ENCODE results near the gene TBC1D1. TPM values are rescaled to one million over a fixed set of nuclear protein-coding genes. Genes with fewer than 3 reads are reported as not detected.

Gene TBC1D1
- total and polyA plus RNA-seq, 2 experiments from 2014 or later = 53.9 to 151 TPM

DNA sequence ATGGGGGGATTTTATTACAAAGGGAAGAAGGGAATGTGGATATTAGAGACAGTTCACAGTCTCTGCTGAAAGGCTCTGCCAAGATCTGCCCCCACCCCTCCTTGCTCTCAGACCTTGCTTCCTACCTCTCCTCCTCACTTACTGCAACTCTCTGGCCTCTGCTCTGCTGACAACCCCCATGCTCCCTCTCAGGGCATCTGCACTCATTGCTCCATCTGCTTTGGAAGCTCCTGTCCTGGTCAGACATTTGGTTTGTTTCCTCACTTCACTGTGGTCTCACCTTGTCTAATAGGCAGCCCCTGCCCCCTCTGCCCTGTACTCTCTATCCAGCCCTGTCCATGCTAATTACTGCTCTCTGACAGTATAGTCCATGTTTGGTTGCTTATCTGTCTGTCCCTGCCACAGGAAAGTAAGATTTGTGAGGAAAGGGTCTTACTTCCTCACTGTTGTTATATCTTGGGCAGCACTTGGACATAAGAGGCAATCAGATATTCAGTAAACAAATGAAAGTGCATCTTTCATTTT is 258.6 kb downstream of the TBC1D1 start (continued):
- TF ChIP-seq, protein P1, sequence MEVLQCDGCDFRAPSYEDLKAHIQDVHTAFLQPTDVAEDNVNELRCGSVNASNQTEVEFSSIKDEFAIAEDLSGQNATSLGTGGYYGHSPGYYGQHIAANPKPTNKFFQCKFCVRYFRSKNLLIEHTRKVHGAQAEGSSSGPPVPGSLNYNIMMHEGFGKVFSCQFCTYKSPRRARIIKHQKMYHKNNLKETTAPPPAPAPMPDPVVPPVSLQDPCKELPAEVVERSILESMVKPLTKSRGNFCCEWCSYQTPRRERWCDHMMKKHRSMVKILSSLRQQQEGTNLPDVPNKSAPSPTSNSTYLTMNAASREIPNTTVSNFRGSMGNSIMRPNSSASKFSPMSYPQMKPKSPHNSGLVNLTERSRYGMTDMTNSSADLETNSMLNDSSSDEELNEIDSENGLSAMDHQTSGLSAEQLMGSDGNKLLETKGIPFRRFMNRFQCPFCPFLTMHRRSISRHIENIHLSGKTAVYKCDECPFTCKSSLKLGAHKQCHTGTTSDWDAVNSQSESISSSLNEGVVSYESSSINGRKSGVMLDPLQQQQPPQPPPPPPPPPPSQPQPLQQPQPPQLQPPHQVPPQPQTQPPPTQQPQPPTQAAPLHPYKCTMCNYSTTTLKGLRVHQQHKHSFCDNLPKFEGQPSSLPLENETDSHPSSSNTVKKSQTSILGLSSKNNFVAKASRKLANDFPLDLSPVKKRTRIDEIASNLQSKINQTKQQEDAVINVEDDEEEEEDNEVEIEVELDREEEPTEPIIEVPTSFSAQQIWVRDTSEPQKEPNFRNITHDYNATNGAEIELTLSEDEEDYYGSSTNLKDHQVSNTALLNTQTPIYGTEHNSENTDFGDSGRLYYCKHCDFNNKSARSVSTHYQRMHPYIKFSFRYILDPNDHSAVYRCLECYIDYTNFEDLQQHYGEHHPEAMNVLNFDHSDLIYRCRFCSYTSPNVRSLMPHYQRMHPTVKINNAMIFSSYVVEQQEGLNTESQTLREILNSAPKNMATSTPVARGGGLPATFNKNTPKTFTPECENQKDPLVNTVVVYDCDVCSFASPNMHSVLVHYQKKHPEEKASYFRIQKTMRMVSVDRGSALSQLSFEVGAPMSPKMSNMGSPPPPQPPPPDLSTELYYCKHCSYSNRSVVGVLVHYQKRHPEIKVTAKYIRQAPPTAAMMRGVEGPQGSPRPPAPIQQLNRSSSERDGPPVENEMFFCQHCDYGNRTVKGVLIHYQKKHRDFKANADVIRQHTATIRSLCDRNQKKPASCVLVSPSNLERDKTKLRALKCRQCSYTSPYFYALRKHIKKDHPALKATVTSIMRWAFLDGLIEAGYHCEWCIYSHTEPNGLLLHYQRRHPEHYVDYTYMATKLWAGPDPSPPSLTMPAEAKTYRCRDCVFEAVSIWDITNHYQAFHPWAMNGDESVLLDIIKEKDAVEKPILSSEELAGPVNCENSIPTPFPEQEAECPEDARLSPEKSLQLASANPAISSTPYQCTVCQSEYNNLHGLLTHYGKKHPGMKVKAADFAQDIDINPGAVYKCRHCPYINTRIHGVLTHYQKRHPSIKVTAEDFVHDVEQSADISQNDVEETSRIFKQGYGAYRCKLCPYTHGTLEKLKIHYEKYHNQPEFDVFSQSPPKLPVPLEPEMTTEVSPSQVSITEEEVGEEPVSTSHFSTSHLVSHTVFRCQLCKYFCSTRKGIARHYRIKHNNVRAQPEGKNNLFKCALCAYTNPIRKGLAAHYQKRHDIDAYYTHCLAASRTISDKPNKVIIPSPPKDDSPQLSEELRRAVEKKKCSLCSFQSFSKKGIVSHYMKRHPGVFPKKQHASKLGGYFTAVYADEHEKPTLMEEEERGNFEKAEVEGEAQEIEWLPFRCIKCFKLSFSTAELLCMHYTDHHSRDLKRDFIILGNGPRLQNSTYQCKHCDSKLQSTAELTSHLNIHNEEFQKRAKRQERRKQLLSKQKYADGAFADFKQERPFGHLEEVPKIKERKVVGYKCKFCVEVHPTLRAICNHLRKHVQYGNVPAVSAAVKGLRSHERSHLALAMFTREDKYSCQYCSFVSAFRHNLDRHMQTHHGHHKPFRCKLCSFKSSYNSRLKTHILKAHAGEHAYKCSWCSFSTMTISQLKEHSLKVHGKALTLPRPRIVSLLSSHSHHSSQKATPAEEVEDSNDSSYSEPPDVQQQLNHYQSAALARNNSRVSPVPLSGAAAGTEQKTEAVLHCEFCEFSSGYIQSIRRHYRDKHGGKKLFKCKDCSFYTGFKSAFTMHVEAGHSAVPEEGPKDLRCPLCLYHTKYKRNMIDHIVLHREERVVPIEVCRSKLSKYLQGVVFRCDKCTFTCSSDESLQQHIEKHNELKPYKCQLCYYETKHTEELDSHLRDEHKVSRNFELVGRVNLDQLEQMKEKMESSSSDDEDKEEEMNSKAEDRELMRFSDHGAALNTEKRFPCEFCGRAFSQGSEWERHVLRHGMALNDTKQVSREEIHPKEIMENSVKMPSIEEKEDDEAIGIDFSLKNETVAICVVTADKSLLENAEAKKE (CRISPR knock-in tag; IDR thresholded peaks at IDR 0.05) = no peak
- TF ChIP-seq ZNF331 (CRISPR knock-in tag; IDR thresholded peaks at IDR 0.05; ENCODE audit: low read depth) (no peak), POLR2AphosphoS5 (IDR thresholded peaks at IDR 0.05; ENCODE audit: low read depth) (no peak), ZNF114 (CRISPR knock-in tag; IDR thresholded peaks at IDR 0.05) (no peak), CREB1 (CRISPR knock-in tag; IDR thresholded peaks at IDR 0.05; ENCODE audit: low read depth) (no peak), EZH2 (IDR thresholded peaks at IDR 0.05; ENCODE audit: low read depth, unreplicated experiment) (no peak)
- TF ChIP-seq, protein P2, sequence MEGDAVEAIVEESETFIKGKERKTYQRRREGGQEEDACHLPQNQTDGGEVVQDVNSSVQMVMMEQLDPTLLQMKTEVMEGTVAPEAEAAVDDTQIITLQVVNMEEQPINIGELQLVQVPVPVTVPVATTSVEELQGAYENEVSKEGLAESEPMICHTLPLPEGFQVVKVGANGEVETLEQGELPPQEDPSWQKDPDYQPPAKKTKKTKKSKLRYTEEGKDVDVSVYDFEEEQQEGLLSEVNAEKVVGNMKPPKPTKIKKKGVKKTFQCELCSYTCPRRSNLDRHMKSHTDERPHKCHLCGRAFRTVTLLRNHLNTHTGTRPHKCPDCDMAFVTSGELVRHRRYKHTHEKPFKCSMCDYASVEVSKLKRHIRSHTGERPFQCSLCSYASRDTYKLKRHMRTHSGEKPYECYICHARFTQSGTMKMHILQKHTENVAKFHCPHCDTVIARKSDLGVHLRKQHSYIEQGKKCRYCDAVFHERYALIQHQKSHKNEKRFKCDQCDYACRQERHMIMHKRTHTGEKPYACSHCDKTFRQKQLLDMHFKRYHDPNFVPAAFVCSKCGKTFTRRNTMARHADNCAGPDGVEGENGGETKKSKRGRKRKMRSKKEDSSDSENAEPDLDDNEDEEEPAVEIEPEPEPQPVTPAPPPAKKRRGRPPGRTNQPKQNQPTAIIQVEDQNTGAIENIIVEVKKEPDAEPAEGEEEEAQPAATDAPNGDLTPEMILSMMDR (conservative IDR thresholded peaks at IDR 0.05; ENCODE audit: low read depth in 2 of 2) = no peak
- TF ChIP-seq, protein P3, sequence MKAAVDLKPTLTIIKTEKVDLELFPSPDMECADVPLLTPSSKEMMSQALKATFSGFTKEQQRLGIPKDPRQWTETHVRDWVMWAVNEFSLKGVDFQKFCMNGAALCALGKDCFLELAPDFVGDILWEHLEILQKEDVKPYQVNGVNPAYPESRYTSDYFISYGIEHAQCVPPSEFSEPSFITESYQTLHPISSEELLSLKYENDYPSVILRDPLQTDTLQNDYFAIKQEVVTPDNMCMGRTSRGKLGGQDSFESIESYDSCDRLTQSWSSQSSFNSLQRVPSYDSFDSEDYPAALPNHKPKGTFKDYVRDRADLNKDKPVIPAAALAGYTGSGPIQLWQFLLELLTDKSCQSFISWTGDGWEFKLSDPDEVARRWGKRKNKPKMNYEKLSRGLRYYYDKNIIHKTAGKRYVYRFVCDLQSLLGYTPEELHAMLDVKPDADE (IDR thresholded peaks at IDR 0.05) = no peak

All from GM23338 (cell line).